ENCODE results near the gene MC3R.

DNA sequence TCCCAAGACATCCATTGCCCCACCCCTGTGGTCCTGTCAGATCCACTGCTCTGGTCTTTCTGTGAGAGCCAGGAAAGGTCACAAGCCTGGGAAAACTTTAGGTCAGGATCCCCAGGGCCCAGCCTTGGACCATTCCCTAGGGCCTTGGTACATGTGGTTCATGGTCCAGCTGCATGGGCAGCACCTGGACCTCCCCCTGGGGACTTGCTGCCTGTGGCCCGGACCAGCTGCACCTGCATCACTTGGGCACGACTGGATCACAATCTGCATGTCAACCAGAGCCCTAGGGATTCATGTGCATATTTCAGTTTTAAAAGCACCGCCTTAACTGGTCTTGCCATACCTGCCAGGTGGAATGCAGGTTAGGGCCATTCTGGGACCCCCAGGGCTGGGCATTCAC, 44.3 kb upstream of the MC3R start:
- no peak for TF ChIP-seq POLR2A (IDR thresholded peaks at IDR 0.05)
- TF ChIP-seq, protein P1, sequence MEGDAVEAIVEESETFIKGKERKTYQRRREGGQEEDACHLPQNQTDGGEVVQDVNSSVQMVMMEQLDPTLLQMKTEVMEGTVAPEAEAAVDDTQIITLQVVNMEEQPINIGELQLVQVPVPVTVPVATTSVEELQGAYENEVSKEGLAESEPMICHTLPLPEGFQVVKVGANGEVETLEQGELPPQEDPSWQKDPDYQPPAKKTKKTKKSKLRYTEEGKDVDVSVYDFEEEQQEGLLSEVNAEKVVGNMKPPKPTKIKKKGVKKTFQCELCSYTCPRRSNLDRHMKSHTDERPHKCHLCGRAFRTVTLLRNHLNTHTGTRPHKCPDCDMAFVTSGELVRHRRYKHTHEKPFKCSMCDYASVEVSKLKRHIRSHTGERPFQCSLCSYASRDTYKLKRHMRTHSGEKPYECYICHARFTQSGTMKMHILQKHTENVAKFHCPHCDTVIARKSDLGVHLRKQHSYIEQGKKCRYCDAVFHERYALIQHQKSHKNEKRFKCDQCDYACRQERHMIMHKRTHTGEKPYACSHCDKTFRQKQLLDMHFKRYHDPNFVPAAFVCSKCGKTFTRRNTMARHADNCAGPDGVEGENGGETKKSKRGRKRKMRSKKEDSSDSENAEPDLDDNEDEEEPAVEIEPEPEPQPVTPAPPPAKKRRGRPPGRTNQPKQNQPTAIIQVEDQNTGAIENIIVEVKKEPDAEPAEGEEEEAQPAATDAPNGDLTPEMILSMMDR (IDR thresholded peaks at IDR 0.05 in 8 of 11, conservative IDR thresholded peaks at IDR 0.05 in 3 of 11), result no peak

Data from spleen (tissue), 7 donors.